ENCODE measurements around the gene TSPAN17.

The TSPAN17 gene

GRCh38 chr5:176670449-176670848 is 23.2 kb downstream of the TSPAN17 start:
- DNase-seq (ENCODE audit: low read depth): no peak
- in situ Hi-C loops (cut with HindIII; ENCODE audit: low sequenced_read_pairs): no loop called here
- H3K4me3 ChIP-seq (ENCODE audit: low read depth, low read length): no peak overlapping the region
- TF ChIP-seq CTCF (IDR thresholded peaks at IDR 0.05; ENCODE audit: low read depth, low read length, missing control alignments): no peak

GRCh38 chr5:176671399-176671798 is 24.1 kb downstream of the TSPAN17 start:
- no peak for TF ChIP-seq CTCF (IDR thresholded peaks at IDR 0.05; ENCODE audit: low read depth, low read length, missing control alignments)
- in situ Hi-C loops (cut with HindIII; ENCODE audit: low sequenced_read_pairs): no loop called here
- DNase-seq (ENCODE audit: low read depth): no peak
- H3K4me3 ChIP-seq (ENCODE audit: low read depth, low read length): no peak overlapping the region

GRCh38 chr5:176671890-176672747 is 24.8 kb downstream of the TSPAN17 start:
- TF ChIP-seq CTCF (IDR thresholded peaks at IDR 0.05; ENCODE audit: low read depth, low read length, missing control alignments): no peak
- DNase-seq (ENCODE audit: low read depth): no peak
- no peak overlapping the region for H3K4me3 ChIP-seq (ENCODE audit: low read depth, low read length)
- in situ Hi-C loops (cut with HindIII; ENCODE audit: low sequenced_read_pairs): no loop called here

- no peak overlapping the region for H3K4me3 ChIP-seq (ENCODE audit: low read depth, low read length)
- TF ChIP-seq CTCF (IDR thresholded peaks at IDR 0.05; ENCODE audit: low read depth, low read length, missing control alignments): no peak
- in situ Hi-C loops (cut with HindIII; ENCODE audit: low sequenced_read_pairs): no loop called here
- DNase-seq (ENCODE audit: low read depth): no peak
These were observed 26.6 kb downstream of the TSPAN17 start for GRCh38 chr5:176673651-176674583.

GRCh38 chr5:176674799-176675198 is 27.5 kb downstream of the TSPAN17 start:
- DNase-seq (ENCODE audit: low read depth): no peak
- no peak overlapping the region for H3K4me3 ChIP-seq (ENCODE audit: low read depth, low read length)
- in situ Hi-C loops (cut with HindIII; ENCODE audit: low sequenced_read_pairs): no loop called here

More at GRCh38 chr5:176674799-176675198, 27.5 kb downstream of the TSPAN17 start:
- no peak for TF ChIP-seq CTCF (IDR thresholded peaks at IDR 0.05; ENCODE audit: low read depth, low read length, missing control alignments)

All from astrocyte of the cerebellum (primary cell).